ENCODE results near the gene ARG2. TPM values are rescaled to one million over a fixed set of nuclear protein-coding genes. Genes with fewer than 3 reads are reported as not detected.

ARG2 gene
- total and polyA plus RNA-seq, 9 of the 15 experiments (the other 6 are each of a cell fraction or from before 2014, with no cell fraction given), result 6.2 to 75.0 (median 17.8) TPM

GRCh38 chr14:67636361-67636919 lies 16.7 kb downstream of the ARG2 start (continued):
- TF ChIP-seq ZNF511 (CRISPR knock-in tag; IDR thresholded peaks at IDR 0.05), result no peak
- no peak for TF ChIP-seq TAF1 (IDR thresholded peaks at IDR 0.05; ENCODE audit: control insufficient read depth, extremely low read depth, insufficient read depth, low read length, severe bottlenecking)
- TF ChIP-seq RHOXF2B (CRISPR knock-in tag; conservative IDR thresholded peaks at IDR 0.05), result no peak
- TF ChIP-seq ILK (tag; IDR thresholded peaks at IDR 0.05; ENCODE audit: borderline replicate concordance, low read depth), result no peak
- TF ChIP-seq HDAC1 (IDR thresholded peaks at IDR 0.05), result peak; percentile 85 to 99
- no peak for TF ChIP-seq ZNF778 (CRISPR knock-in tag; IDR thresholded peaks at IDR 0.05)
- peak; percentile 57; the same call in 1 of the 2 replicates for TF ChIP-seq HMBOX1 (IDR thresholded peaks at IDR 0.05)
- no peak for TF ChIP-seq C11orf30 (IDR thresholded peaks at IDR 0.05; ENCODE audit: low read depth)
- TF ChIP-seq HDAC3 (IDR thresholded peaks at IDR 0.05; ENCODE audit: borderline replicate concordance, partially characterized antibody), result peak; percentile 97
- TF ChIP-seq TOE1 (IDR thresholded peaks at IDR 0.05; ENCODE audit: borderline replicate concordance), result peak; percentile 47; the same call in 1 of the 2 replicates
- TF ChIP-seq TOE1 (CRISPR knock-in tag; IDR thresholded peaks at IDR 0.05; ENCODE audit: borderline replicate concordance, low read depth), result no peak
- TF ChIP-seq NBN (IDR thresholded peaks at IDR 0.05; ENCODE audit: low read depth), result peak; percentile 97
- TF ChIP-seq ZNF512 (tag; IDR thresholded peaks at IDR 0.05), result no peak
- no peak for TF ChIP-seq TAF7 (tag; IDR thresholded peaks at IDR 0.05)
- TF ChIP-seq ZNF184 (CRISPR knock-in tag; IDR thresholded peaks at IDR 0.05), result no peak
- TF ChIP-seq YBX1 (IDR thresholded peaks at IDR 0.05), result no peak
- no peak for TF ChIP-seq ARID2 (IDR thresholded peaks at IDR 0.05)
- TF ChIP-seq ZNF407 (IDR thresholded peaks at IDR 0.05; ENCODE audit: low read depth), result no peak
